Measurements from ENCODE around the gene B3GALT5. TPM values are rescaled to one million over a fixed set of nuclear protein-coding genes. Genes with fewer than 3 reads are reported as not detected.

Gene B3GALT5
- total RNA-seq, 1 experiment from 2014 or later = 0.09 TPM

GRCh38 chr21:39721885-39722284, 109.1 kb downstream of the B3GALT5 start:
- intact Hi-C loops (cut with micrococcal nuclease; ENCODE audit: unreplicated experiment) = no loop called here
- Histone ChIP-seq H3K36me3 (ENCODE audit: low read depth) (no peaks in the 10 kb centered on the region), H3K27me3 (ENCODE audit: insufficient read depth, low read depth) (no peaks in the 10 kb centered on the region; the same call in 1 of the 2 replicates), H2AFZ (no peak overlapping the region), H3K4me3 (no peak overlapping the region), H3K27ac (no peak overlapping the region), H3K79me2 (ENCODE audit: low read depth) (no peaks in the 10 kb centered on the region), H3K9me3 (ENCODE audit: insufficient read depth, low read depth) (no peaks in the 10 kb centered on the region), H3K4me1 (replicated peaks; ENCODE audit: insufficient read depth) (no peaks in the 10 kb centered on the region), H3F3A (ENCODE audit: insufficient read depth, low read depth) (no peaks in the 10 kb centered on the region), H4K20me1 (ENCODE audit: insufficient read depth) (no peaks in the 10 kb centered on the region), H3K9me2 (ENCODE audit: insufficient read depth) (no peaks in the 10 kb centered on the region), H3K4me2 (no peak overlapping the region)
- no peak for DNase-seq
- ChIA-PET POLR2A (ENCODE audit: unreplicated experiment) (no interaction called here), CTCF (interaction anchor here (0.7 kb wide), 1 partner anchor 289 kb away, joined by 3 read pairs; no protein-coding TSS in a partner anchor)
- TF ChIP-seq CTCF (conservative IDR thresholded peaks at IDR 0.05) (no peak), EZH2 (IDR thresholded peaks at IDR 0.05; ENCODE audit: low read depth) (no peak)
- BruUV-seq (replicated peaks) = no TSS peak

Other genes with a start within 250 kb of the B3GALT5 start
- gene LCA5L, start 167.2 kb upstream of the B3GALT5 start, total RNA-seq (2021) = 1.8 and 2.4 TPM in 2 replicates
- 3.3 and 4.5 TPM in 2 replicates for gene SH3BGR, start 161.0 kb upstream of the B3GALT5 start, total RNA-seq (2021)
- not detected in 2 replicates for gene IGSF5, start 132.2 kb downstream of the B3GALT5 start, total RNA-seq (2021)

Data from PC-9 (cell line).